Measurements from ENCODE around the gene E2F8.

E2F8 gene

DNA sequence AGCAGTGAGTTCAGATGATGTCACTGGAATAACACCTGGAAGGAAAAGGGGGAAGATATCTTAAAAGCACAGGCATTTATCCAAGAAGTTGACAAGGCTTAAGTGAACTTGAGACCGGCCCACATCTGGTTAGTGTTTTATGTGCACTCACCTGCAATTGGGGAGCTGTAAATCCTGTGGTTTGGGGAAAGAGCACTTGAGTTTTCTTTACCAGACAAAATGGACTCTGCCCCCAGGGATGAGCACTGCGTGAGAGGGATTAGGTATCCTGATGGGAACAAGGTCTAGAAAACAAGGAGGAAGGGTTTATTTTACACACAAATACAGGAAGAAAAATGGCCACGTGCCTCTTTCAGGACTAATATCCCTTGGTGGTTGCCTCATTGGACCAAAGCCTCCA, 15.2 kb downstream of the E2F8 start:
- no peaks in the 10 kb centered on the region for H3K4me1 ChIP-seq (ENCODE audit: low read depth, poor library complexity, severe bottlenecking)
- no peaks in the 10 kb centered on the region for H4K20me1 ChIP-seq (ENCODE audit: insufficient read depth)
- H3K79me2 ChIP-seq (ENCODE audit: insufficient read depth, low read depth): no peaks in the 10 kb centered on the region
- TF ChIP-seq, protein P1, sequence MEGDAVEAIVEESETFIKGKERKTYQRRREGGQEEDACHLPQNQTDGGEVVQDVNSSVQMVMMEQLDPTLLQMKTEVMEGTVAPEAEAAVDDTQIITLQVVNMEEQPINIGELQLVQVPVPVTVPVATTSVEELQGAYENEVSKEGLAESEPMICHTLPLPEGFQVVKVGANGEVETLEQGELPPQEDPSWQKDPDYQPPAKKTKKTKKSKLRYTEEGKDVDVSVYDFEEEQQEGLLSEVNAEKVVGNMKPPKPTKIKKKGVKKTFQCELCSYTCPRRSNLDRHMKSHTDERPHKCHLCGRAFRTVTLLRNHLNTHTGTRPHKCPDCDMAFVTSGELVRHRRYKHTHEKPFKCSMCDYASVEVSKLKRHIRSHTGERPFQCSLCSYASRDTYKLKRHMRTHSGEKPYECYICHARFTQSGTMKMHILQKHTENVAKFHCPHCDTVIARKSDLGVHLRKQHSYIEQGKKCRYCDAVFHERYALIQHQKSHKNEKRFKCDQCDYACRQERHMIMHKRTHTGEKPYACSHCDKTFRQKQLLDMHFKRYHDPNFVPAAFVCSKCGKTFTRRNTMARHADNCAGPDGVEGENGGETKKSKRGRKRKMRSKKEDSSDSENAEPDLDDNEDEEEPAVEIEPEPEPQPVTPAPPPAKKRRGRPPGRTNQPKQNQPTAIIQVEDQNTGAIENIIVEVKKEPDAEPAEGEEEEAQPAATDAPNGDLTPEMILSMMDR (conservative IDR thresholded peaks at IDR 0.05; ENCODE audit: low read depth, low read length): no peak
- H3K27ac ChIP-seq: no peak overlapping the region
- no peaks in the 10 kb centered on the region for H3K36me3 ChIP-seq (ENCODE audit: insufficient read depth)
- H3K4me3 ChIP-seq (IDR thresholded peaks at IDR 0.05; ENCODE audit: insufficient read depth, low read depth, low read length): no peak overlapping the region
- H3K4me2 ChIP-seq: no peak overlapping the region
- H3K27me3 ChIP-seq (ENCODE audit: insufficient read depth, low read depth): no peaks in the 10 kb centered on the region
- H3K9ac ChIP-seq: no peak overlapping the region
- no peak overlapping the region for H2AFZ ChIP-seq (ENCODE audit: low read depth)

DNA sequence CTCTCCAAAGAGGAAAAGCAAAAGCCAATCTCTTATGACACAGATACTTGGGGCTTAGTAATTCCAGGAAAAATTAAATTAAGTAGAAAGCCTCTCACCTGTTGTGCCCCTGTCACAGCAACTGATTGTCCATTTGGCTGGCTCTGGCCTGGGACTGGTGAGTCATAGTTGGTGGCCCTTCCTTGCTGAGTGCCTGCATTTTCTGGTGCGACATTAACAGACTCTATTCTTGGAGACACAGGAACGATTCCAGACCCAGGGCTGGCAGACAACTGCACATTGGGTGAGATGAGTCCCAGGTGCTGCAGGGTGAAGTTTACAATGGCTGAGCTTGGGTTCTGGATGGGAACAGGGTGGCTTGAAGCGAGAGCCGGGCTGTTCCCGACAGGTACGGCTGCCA, 15.6 kb downstream of the E2F8 start:
- Histone ChIP-seq H2AFZ (ENCODE audit: low read depth) (no peak overlapping the region), H3K4me2 (no peak overlapping the region), H3K27me3 (ENCODE audit: insufficient read depth, low read depth) (no peaks in the 10 kb centered on the region), H3K79me2 (ENCODE audit: insufficient read depth, low read depth) (no peaks in the 10 kb centered on the region), H3K27ac (no peak overlapping the region), H3K9ac (no peak overlapping the region), H4K20me1 (ENCODE audit: insufficient read depth) (no peaks in the 10 kb centered on the region), H3K4me1 (ENCODE audit: low read depth, poor library complexity, severe bottlenecking) (no peaks in the 10 kb centered on the region), H3K4me3 (IDR thresholded peaks at IDR 0.05; ENCODE audit: insufficient read depth, low read depth, low read length) (no peak overlapping the region), H3K36me3 (ENCODE audit: insufficient read depth) (no peaks in the 10 kb centered on the region)
- TF ChIP-seq, protein P1 (conservative IDR thresholded peaks at IDR 0.05; ENCODE audit: low read depth, low read length): no peak

DNA sequence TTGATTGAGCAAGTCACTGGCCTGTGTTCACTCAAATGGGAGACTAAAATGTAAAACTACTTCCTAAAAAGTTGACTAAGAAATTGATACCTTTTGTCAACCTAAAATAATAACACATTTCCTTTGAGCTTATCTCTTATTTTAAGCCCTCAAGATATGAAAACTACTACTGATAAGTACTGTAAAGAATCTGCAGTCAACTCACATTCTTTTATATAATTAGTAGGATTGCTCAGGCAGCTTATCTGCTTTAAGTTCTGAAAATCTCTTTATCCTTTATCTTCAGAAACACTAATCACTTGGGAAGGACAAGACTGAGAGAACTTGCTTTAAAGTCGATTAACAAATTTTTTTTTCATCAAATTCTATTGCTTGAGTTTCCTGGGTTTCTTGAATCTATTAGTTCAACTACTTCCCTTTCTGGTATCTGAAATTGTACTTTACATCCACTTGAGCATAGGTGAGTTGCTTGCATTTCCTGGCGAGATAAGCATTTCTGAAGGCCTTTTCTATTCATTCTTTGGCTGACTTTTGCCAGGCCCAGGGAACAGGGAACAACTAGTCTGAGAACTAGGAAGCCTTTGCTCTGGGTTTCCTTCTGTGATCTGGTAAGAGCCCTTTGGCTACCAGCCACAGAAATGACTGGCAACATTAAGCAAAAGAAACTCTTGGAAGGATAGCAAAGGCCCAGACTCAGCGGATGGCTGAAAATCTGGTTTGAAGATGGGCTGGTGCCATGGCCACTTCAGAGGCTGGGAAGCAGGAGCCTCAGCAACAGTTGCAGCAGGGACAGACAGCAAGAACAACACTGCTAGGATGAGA, 19.6 kb downstream of the E2F8 start:
- no peaks in the 10 kb centered on the region for H3K36me3 ChIP-seq (ENCODE audit: insufficient read depth)
- H4K20me1 ChIP-seq (ENCODE audit: insufficient read depth): no peaks in the 10 kb centered on the region
- no peak overlapping the region for H3K4me3 ChIP-seq (IDR thresholded peaks at IDR 0.05; ENCODE audit: insufficient read depth, low read depth, low read length)
- H3K27me3 ChIP-seq (ENCODE audit: insufficient read depth, low read depth): no peaks in the 10 kb centered on the region
- H3K9ac ChIP-seq: no peak overlapping the region
- H3K27ac ChIP-seq: no peak overlapping the region
- no peak overlapping the region for H3K4me2 ChIP-seq
- peaks cover under 1% of the 10 kb centered on the region for H3K4me1 ChIP-seq (ENCODE audit: low read depth, poor library complexity, severe bottlenecking)
- H3K79me2 ChIP-seq (ENCODE audit: insufficient read depth, low read depth): no peaks in the 10 kb centered on the region
- TF ChIP-seq, protein P1 (conservative IDR thresholded peaks at IDR 0.05; ENCODE audit: low read depth, low read length): no peak
- no peak overlapping the region for H2AFZ ChIP-seq (ENCODE audit: low read depth)

DNA sequence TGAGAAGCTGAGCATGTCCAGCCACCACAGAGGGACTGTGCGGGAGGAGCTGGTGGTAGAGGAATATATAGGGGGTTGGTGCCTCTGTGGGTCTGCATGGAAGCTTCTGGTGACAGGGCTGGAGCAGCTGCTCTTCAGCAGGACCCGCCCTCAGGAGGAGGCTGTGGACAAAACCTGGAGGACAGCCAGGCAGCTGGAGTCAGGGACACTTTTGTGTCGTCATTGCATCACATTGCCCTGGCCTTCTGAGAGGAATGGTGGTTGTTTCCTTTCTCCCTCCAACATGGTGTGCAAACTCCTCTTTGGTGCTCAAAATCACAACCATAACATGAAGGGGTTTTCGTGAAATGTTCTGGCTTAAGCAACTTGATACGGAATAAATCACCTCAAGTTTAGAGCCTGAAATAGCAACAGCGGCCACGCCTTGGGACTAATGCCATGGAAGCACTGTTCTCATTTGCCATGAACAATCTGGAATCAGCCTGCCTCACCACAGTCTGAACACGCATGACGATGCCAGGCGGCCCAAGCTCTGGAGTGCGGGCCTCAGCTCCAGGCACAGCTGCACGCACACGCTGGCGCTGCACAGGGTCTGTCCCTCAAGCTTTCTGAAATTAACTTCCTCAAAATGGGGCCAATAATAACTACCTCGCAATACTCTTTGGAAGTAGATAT, 21.8 kb downstream of the E2F8 start:
- Histone ChIP-seq H3K27ac (no peak overlapping the region), H3K36me3 (ENCODE audit: insufficient read depth) (no peaks in the 10 kb centered on the region), H2AFZ (ENCODE audit: low read depth) (no peak overlapping the region), H3K9ac (no peak overlapping the region), H3K27me3 (ENCODE audit: insufficient read depth, low read depth) (no peaks in the 10 kb centered on the region), H4K20me1 (ENCODE audit: insufficient read depth) (no peaks in the 10 kb centered on the region), H3K4me3 (IDR thresholded peaks at IDR 0.05; ENCODE audit: insufficient read depth, low read depth, low read length) (no peak overlapping the region), H3K4me1 (ENCODE audit: low read depth, poor library complexity, severe bottlenecking) (peaks cover 6% of the 10 kb centered on the region), H3K4me2 (no peak overlapping the region), H3K79me2 (ENCODE audit: insufficient read depth, low read depth) (no peaks in the 10 kb centered on the region)
- TF ChIP-seq, protein P1 (conservative IDR thresholded peaks at IDR 0.05; ENCODE audit: low read depth, low read length): no peak
